Vagina (tissue), 2 donors: ENCODE measurements around the gene PFN4.

Experiments
- CTCF ChIP-seq, 3 experiments: fragments of 450-650 bp in 2 of 3; fragments of 200-600 bp in 1 of 3; sonication (generic) in 1 of 3; IDR thresholded peaks; one replicate each; pipeline ENCODE4 v1.5.1; 2017 to 2019; ENCODE audit warnings: antibody characterized with exemption in 3 of 3, mild to moderate bottlenecking in 2 of 3, moderate library complexity in 2 of 3
- POLR2AphosphoS5 ChIP-seq, 2 donors: sonication (generic); formaldehyde crosslinking; IDR thresholded peaks; one replicate each; pipeline ENCODE4 v1.9.0; 2017; ENCODE audit warnings: antibody characterized with exemption in 2 of 2, mild to moderate bottlenecking in 2 of 2, low read depth in 1 of 2; ENCODE audit not compliant: insufficient read depth in 1 of 2

GRCh38 chr2:24084386-24085199, 38.5 kb downstream of the PFN4 start, which contains the start of gene TP53I3:
- peak; percentile 86 to 97 (median 97) for TF ChIP-seq CTCF (IDR thresholded peaks at IDR 0.05)
- peak in 1 of 2 donors; percentile 89 for TF ChIP-seq POLR2AphosphoS5 (IDR thresholded peaks at IDR 0.05; ENCODE audit: insufficient read depth in 1 of 2, low read depth in 1 of 2)
